SU-DHL-6 (cell line): Measurements from ENCODE around the gene SHISAL1.

Experiments used
- CTCF ChIP-seq: fragments of 200-600 bp; sonication (generic); IDR thresholded peaks from one replicate; pipeline ENCODE4 v1.5.1; 2017; ENCODE audit warnings: antibody characterized with exemption, mild to moderate bottlenecking, low read length, moderate library complexity; ENCODE audit not compliant: insufficient read depth, poor library complexity, severe bottlenecking
- EZH2phosphoT487 ChIP-seq: fragments of 200-600 bp; sonication (generic), shearing (Covaris generic); conservative IDR thresholded peaks from 2 replicates; pipeline ENCODE4 v1.6.1; 2018; ENCODE audit warnings: mild to moderate bottlenecking, antibody characterized with exemption, low read length, moderate library complexity, mixed read lengths

- TF ChIP-seq EZH2phosphoT487 (no peak), CTCF (no peak)
Observed at GRCh38 chr22:44246615-44247326, 66.0 kb downstream of the SHISAL1 start.
